Neural crest cell (in vitro differentiated cells): ENCODE measurements around the gene TMEM138. TPM values are rescaled to one million over a fixed set of nuclear protein-coding genes. Genes with fewer than 3 reads are reported as not detected.

Source experiments
- DNase-seq: peaks from one replicate; pipeline ENCODE4 v3.0.0; 2021; ENCODE audit warnings: low read depth, mixed read lengths, low spot score
- H3K27ac Mint-ChIP-seq: one replicate; pipeline ENCODE4 v1.8.0; 2021; ENCODE audit warnings: mild to moderate bottlenecking, mixed read lengths; ENCODE audit not compliant: unreplicated experiment
- H3K27me3 Mint-ChIP-seq: 2 replicates; pipeline ENCODE4 v1.8.0; 2021; ENCODE audit warnings: low read depth, mild to moderate bottlenecking, mixed read lengths
- H3K36me3 Mint-ChIP-seq: 2 replicates; pipeline ENCODE4 v1.8.0; 2021; ENCODE audit warnings: low read depth, mild to moderate bottlenecking, mixed read lengths
- H3K4me1 Mint-ChIP-seq: 2 replicates; pipeline ENCODE4 v1.8.0; 2021; ENCODE audit warnings: mixed read lengths
- H3K4me3 Mint-ChIP-seq: one replicate; pipeline ENCODE4 v1.8.0; 2021; ENCODE audit warnings: mild to moderate bottlenecking, mixed read lengths
- H3K9me3 Mint-ChIP-seq: 2 replicates; pipeline ENCODE4 v1.8.0; 2021; ENCODE audit warnings: mixed read lengths
- CTCF ChIP-seq: fragments of 200-600 bp; sonication (generic); conservative IDR thresholded peaks from 2 replicates; pipeline ENCODE4 v1.5.0; 2021; ENCODE audit warnings: antibody characterized with exemption, mild to moderate bottlenecking
- total RNA-seq: library from RNA; stranded (reverse); gene quantifications from 2 replicates; pipeline ENCODE4 v1.2.1, GENCODE V29; 2021

Gene TMEM138
- total RNA-seq, 1 donor from 2014 or later = 47.8 TPM

- no peak for DNase-seq
- Mint-ChIP-seq H3K27me3 (no peaks in the 10 kb centered on the region), H3K27ac (peak overlapping the region; percentile 45)
Measured at GRCh38 chr11:61339490-61339878, 22.7 kb upstream of the TMEM138 start.

GRCh38 chr11:61340979-61341378 lies 21.2 kb upstream of the TMEM138 start:
- TF ChIP-seq CTCF = no peak
- H3K4me1 Mint-ChIP-seq = peaks cover 13% of the 10 kb centered on the region
- no peaks in the 10 kb centered on the region for H3K9me3 Mint-ChIP-seq
- no peak overlapping the region for H3K27ac Mint-ChIP-seq
- no peaks in the 10 kb centered on the region for H3K36me3 Mint-ChIP-seq
- DNase-seq = no peak
- H3K27me3 Mint-ChIP-seq = no peaks in the 10 kb centered on the region
- no peak overlapping the region for H3K4me3 Mint-ChIP-seq

More at GRCh38 chr11:61339490-61339878, 22.7 kb upstream of the TMEM138 start:
- Mint-ChIP-seq H3K4me1 (peaks cover 14% of the 10 kb centered on the region), H3K36me3 (no peaks in the 10 kb centered on the region), H3K4me3 (no peak overlapping the region), H3K9me3 (no peaks in the 10 kb centered on the region)
- no peak for TF ChIP-seq CTCF

- no peak overlapping the region for H3K4me3 Mint-ChIP-seq
- H3K36me3 Mint-ChIP-seq = no peaks in the 10 kb centered on the region
- H3K27me3 Mint-ChIP-seq = no peaks in the 10 kb centered on the region
- DNase-seq = no peak
- H3K27ac Mint-ChIP-seq = no peak overlapping the region
- peaks cover 6% of the 10 kb centered on the region for H3K4me1 Mint-ChIP-seq
- no peak for TF ChIP-seq CTCF
- no peaks in the 10 kb centered on the region for H3K9me3 Mint-ChIP-seq
Measured at GRCh38 chr11:61341706-61342105, 20.5 kb upstream of the TMEM138 start.

- Mint-ChIP-seq H3K9me3 (no peaks in the 10 kb centered on the region), H3K36me3 (no peaks in the 10 kb centered on the region), H3K4me1 (no peaks in the 10 kb centered on the region), H3K27me3 (no peaks in the 10 kb centered on the region), H3K4me3 (no peak overlapping the region), H3K27ac (no peak overlapping the region)
- no peak for DNase-seq
- no peak for TF ChIP-seq CTCF
Measured at GRCh38 chr11:61342207-61342803, 19.9 kb upstream of the TMEM138 start.

- Mint-ChIP-seq H3K36me3 (no peaks in the 10 kb centered on the region), H3K27me3 (no peaks in the 10 kb centered on the region), H3K27ac (peak overlapping the region; percentile 93), H3K9me3 (no peaks in the 10 kb centered on the region), H3K4me3 (no peak overlapping the region), H3K4me1 (no peaks in the 10 kb centered on the region)
- no peak for TF ChIP-seq CTCF
- DNase-seq = no peak
Measured at GRCh38 chr11:61343792-61344745, 18.1 kb upstream of the TMEM138 start.
